MM.1S (cell line): Measurements from ENCODE around the gene TUBGCP2.

ENCODE experiments used
- CTCF ChIP-seq: fragments of 300-600 bp; sonication (generic); IDR thresholded peaks from 2 replicates; pipeline ENCODE4 v1.5.1; 2016; ENCODE audit warnings: antibody characterized with exemption, low read length, mixed read lengths
- EZH2 ChIP-seq: fragments of 300-600 bp; sonication (generic); optimal IDR thresholded peaks from 2 replicates; pipeline ENCODE3; 2017; ENCODE audit warnings: low read depth, mild to moderate bottlenecking, antibody characterized with exemption, low read length, mixed read lengths
- EZH2phosphoT487 ChIP-seq: fragments of 300-600 bp; sonication (generic); IDR thresholded peaks from 2 replicates; pipeline ENCODE4 v1.6.1; 2018; ENCODE audit warnings: antibody characterized with exemption, low read length

GRCh38 chr10:133231244-133231945 lies 77.3 kb downstream of the TUBGCP2 start:
- TF ChIP-seq CTCF, result no peak
- TF ChIP-seq EZH2, result no peak
- TF ChIP-seq EZH2phosphoT487, result no peak
